ENCODE data around the gene SEZ6. TPM values are rescaled to one million over a fixed set of nuclear protein-coding genes. Genes with fewer than 3 reads are reported as not detected.

The SEZ6 gene
- total and polyA plus RNA-seq, 2 donors (not counting 1 experiment from before 2014, with no cell fraction given), result not detected

DNA sequence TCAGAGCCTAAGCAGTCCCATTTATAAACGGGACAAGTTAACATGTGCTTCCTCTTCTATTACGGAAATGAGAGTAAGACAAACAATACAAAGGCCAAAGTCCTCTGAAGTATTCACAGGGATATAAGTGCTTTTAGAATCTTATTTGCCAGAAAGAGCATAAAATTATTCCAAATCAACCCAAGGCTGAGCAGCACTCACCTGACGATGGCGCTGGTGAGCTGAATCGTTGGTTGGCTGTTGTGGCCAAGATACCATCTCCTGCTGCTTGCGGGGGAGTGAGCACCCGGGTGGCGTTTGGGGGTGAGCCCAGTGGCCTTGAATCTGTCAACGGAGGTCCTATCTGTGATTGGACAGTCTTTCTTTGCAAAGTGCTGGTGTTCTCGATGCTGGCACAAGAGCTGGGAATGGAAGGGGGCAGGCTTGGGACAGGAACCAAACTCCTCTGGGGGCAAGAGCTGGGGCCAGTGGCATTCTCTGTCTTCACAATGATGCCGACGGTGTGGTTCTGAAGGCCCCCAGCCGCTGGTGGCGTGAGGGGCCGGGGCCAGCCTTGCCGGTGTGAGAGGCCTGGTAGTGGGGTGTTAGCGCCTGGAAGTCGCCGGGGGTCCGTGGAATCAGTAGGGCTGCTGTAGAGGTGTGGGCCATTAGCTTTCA is 93.4 kb downstream of the SEZ6 start:
- Histone ChIP-seq H3K9ac (ENCODE audit: low read length) (no peak overlapping the region), H3K4me2 (replicated peaks; ENCODE audit: low read depth, low read length, poor library complexity, severe bottlenecking) (no peak overlapping the region), H3K27ac (ENCODE audit: low read length in 2 of 2) (no peak overlapping the region), H3K27me3 (replicated peaks in 1 of 4; ENCODE audit: control extremely low read depth in 1 of 4, control insufficient read depth in 3 of 4, insufficient read depth in 4 of 4, low read length in 3 of 4) (no peaks in the 10 kb centered on the region), H3K79me2 (ENCODE audit: control insufficient read depth, insufficient read depth, low read length) (peaks cover 3% of the 10 kb centered on the region), H3K36me3 (replicated peaks in 1 of 2; ENCODE audit: control extremely low read depth in 1 of 2, control insufficient read depth in 1 of 2, extremely low read depth in 1 of 2, insufficient read depth in 2 of 2, low read length in 1 of 2) (peaks cover 9 to 96% of the 10 kb centered on the region in 2 experiments), H3K9me3 (ENCODE audit: control extremely low read depth in 1 of 3, control insufficient read depth in 2 of 3, insufficient read depth in 1 of 3, low read length in 2 of 3) (no peaks in the 10 kb centered on the region), H3K4me1 (ENCODE audit: control insufficient read depth in 2 of 2, insufficient read depth in 2 of 2, low read length in 2 of 2) (no peaks in the 10 kb centered on the region), H4K20me1 (ENCODE audit: control insufficient read depth, insufficient read depth, low read length, poor library complexity, severe bottlenecking) (peaks cover 15% of the 10 kb centered on the region), H2AFZ (ENCODE audit: insufficient read depth, low read depth, low read length, poor library complexity, severe bottlenecking) (no peak overlapping the region), H3K4me3 (ENCODE audit: control extremely low read depth in 1 of 5, extremely low read depth in 1 of 5, insufficient read depth in 1 of 5, low read depth in 2 of 5, low read length in 4 of 5) (no peak overlapping the region)
- 95% methylated on average over 17 of the region's 20 CpGs for WGBS (ENCODE audit: insufficient coverage)
- ChIA-PET CTCF (interaction anchor here (0.8 to 8.9 kb wide), 5 partner anchors 40 to 186 kb away, joined by 3 to 91 read pairs (median 3); no protein-coding TSS in a partner anchor), POLR2A (interaction anchor here (0.5 kb wide), 1 partner anchor 70 kb away, joined by 4 read pairs; the partner anchor contains the start of gene FAM222B)
- intact Hi-C loops (cut with micrococcal nuclease), result no loop called here
- Mint-ChIP-seq H3K9me3 (ENCODE audit: insufficient read depth) (no peaks in the 10 kb centered on the region), H3K4me3 (no peak overlapping the region), H3K27ac (no peak overlapping the region), H3K4me1 (no peaks in the 10 kb centered on the region), H3K27me3 (no peaks in the 10 kb centered on the region)
- TF ChIP-seq EZH2 (IDR thresholded peaks at IDR 0.05; ENCODE audit: borderline replicate concordance, insufficient read depth, low read depth, low read length, poor library complexity, severe bottlenecking), result no peak
- no peak for TF ChIP-seq CTCF (IDR thresholded peaks at IDR 0.05)
- ATAC-seq (ENCODE audit: low read depth) (no peak), DNase-seq (no peak)

DNA sequence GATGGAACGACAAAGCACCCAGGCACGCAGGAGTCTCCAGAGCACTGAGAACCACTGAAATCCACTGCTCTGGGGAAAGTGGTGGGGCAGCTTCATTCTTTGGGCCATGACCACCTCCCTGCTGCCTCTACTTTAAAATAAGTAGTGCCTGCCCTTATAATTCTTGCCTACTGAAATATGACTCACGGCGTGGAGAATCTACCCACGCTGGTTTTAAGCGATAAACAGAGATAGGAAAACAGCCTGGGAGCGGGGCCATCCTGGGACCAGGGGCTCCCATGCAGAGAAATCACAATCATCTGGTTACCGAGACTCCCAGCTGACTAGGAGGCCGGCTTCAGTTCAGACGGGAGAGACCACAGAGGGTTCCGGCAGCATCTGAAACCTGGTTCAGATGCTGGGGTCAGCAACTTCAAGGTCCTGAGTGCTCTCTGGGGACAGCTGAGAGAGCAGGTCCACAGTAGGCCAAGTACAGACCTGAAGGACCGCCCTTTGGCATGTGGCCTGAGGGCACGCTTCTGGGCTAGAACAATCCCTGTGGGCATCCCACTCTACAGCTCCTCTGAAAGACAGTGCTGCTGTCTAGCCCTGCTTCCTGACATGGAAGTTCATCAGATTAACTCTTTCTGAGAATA is 94.3 kb downstream of the SEZ6 start:
- peaks cover 7 to 96% of the 10 kb centered on the region in 2 experiments for H3K36me3 ChIP-seq (replicated peaks in 1 of 2; ENCODE audit: control extremely low read depth in 1 of 2, control insufficient read depth in 1 of 2, extremely low read depth in 1 of 2, insufficient read depth in 2 of 2, low read length in 1 of 2)
- CTCF ChIA-PET, result interaction anchor here (0.6 to 8.9 kb wide), 3 partner anchors 41 to 296 kb away, joined by 3 to 91 read pairs (median 4); no protein-coding TSS in a partner anchor
- no peak overlapping the region for H3K9ac ChIP-seq (ENCODE audit: low read length)
- H3K4me3 ChIP-seq (ENCODE audit: control extremely low read depth in 1 of 5, extremely low read depth in 1 of 5, insufficient read depth in 1 of 5, low read depth in 2 of 5, low read length in 4 of 5), result no peak overlapping the region
- H3K79me2 ChIP-seq (ENCODE audit: control insufficient read depth, insufficient read depth, low read length), result peaks cover 3% of the 10 kb centered on the region
- H3K27ac ChIP-seq (ENCODE audit: low read length in 2 of 2), result no peak overlapping the region
- ATAC-seq (ENCODE audit: low read depth) (no peak), DNase-seq (no peak)
- H3K9me3 ChIP-seq (ENCODE audit: control extremely low read depth in 1 of 3, control insufficient read depth in 2 of 3, insufficient read depth in 1 of 3, low read length in 2 of 3), result no peaks in the 10 kb centered on the region
- no peaks in the 10 kb centered on the region for H3K4me1 ChIP-seq (ENCODE audit: control insufficient read depth in 2 of 2, insufficient read depth in 2 of 2, low read length in 2 of 2)
- H3K27ac Mint-ChIP-seq, result no peak overlapping the region
- POLR2A ChIA-PET, result interaction anchor here (0.6 to 0.7 kb wide), 2 partner anchors 39 to 361 kb away, joined by 8 to 9 read pairs; no protein-coding TSS in a partner anchor
- H3K4me1 Mint-ChIP-seq, result no peaks in the 10 kb centered on the region
- H3K27me3 ChIP-seq (replicated peaks in 1 of 4; ENCODE audit: control extremely low read depth in 1 of 4, control insufficient read depth in 3 of 4, insufficient read depth in 4 of 4, low read length in 3 of 4), result no peaks in the 10 kb centered on the region
- H2AFZ ChIP-seq (ENCODE audit: insufficient read depth, low read depth, low read length, poor library complexity, severe bottlenecking), result no peak overlapping the region
- intact Hi-C loops (cut with micrococcal nuclease), result no loop called here
- no peak overlapping the region for H3K4me3 Mint-ChIP-seq
- H4K20me1 ChIP-seq (ENCODE audit: control insufficient read depth, insufficient read depth, low read length, poor library complexity, severe bottlenecking), result peaks cover 15% of the 10 kb centered on the region
- H3K9me3 Mint-ChIP-seq (ENCODE audit: insufficient read depth), result no peaks in the 10 kb centered on the region
- WGBS (ENCODE audit: insufficient coverage), result 96% methylated on average over 13 of the region's 13 CpGs
- no peaks in the 10 kb centered on the region for H3K27me3 Mint-ChIP-seq
- H3K4me2 ChIP-seq (replicated peaks; ENCODE audit: low read depth, low read length, poor library complexity, severe bottlenecking), result no peak overlapping the region
- TF ChIP-seq CTCF (IDR thresholded peaks at IDR 0.05) (no peak), EZH2 (IDR thresholded peaks at IDR 0.05; ENCODE audit: borderline replicate concordance, insufficient read depth, low read depth, low read length, poor library complexity, severe bottlenecking) (no peak)
